Mesenteric fat pad (tissue), 1 donor: ENCODE measurements around the gene BYSL. TPM values are rescaled to one million over a fixed set of nuclear protein-coding genes. Genes with fewer than 3 reads are reported as not detected.

ENCODE experiments used
- DNase-seq: peaks from one replicate; pipeline ENCODE4 v3.0.0-alpha.2; 2020; ENCODE audit warnings: low spot score
- total RNA-seq: library from RNA; stranded (reverse); fragmentation: NEBNext Ultra II Directional; extraction: Animal tissue kit (Norgen Biotek cat#: 25700); gene quantifications from one replicate; pipeline ENCODE4 v1.2.1, GENCODE V29; 2021
- donor health status: DM: yes; HTN: yes; CAD: no.

The BYSL gene
- total RNA-seq, 1 donor from 2014 or later = 31.1 TPM

DNA sequence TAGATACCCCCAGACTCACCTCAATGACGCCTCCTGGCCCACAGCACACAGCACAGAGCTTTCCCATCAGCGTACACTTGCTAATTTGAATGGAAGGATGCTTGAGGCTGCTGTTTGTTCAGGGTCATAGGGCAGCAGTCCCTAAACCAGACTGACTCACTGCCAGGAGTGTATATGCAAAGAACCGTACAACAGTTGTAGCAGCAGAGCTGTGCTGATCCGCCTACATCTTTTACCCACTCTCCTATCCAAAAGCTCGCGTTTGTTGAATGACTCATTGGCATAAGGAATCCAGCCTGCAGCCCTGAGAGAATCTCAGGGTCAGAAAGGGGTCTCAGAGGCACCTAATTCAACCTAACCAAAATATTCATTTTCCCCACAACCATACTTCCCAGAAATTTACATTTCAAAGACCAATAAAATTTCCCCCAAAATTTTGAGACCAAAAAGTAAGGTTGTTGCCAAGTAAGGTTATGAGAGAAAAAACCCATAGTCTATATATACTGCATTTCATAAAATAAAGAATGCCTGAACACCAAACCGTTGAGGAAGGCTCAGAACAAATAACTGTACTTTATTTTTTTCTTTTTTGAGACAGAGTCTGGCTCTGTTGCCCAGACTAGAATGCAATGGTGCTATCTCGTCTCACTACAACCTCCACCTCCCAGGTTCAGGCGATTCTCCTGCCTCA is 55.6 kb downstream of the BYSL start:
- DNase-seq = peak; percentile 18

Other genes with a start within 250 kb of the BYSL start
- 17.9 TPM for gene TFEB, start 185.9 kb upstream of the BYSL start, total RNA-seq
- gene PGC, start 174.1 kb upstream of the BYSL start, total RNA-seq = not detected
- 3.4 TPM for gene FRS3, start 141.6 kb upstream of the BYSL start, total RNA-seq
- gene PRICKLE4, start 140.7 kb upstream of the BYSL start, total RNA-seq = 2.0 TPM
- 123 TPM for gene TOMM6, start 133.8 kb upstream of the BYSL start, total RNA-seq
- 8.3 TPM for gene USP49, start 26.1 kb upstream of the BYSL start, total RNA-seq
- gene MED20, start 360 bp upstream of the BYSL start, total RNA-seq = 16.5 TPM
- 104 TPM for gene CCND3, start 20.3 kb downstream of the BYSL start, total RNA-seq
- 36.8 TPM for gene TAF8, start 129.0 kb downstream of the BYSL start, total RNA-seq
- gene C6orf132, start 221.1 kb downstream of the BYSL start, total RNA-seq = 1.3 TPM